BE2C (cell line): ENCODE data around the gene CCNL1.

ENCODE experiments used
- DNase-seq: peaks from one replicate; pipeline ENCODE4 v3.0.0-alpha.2; 2020
- H3K27me3 ChIP-seq: fragments of 250-450 bp; sonication (Bioruptor Pico); 2 replicates; pipeline ENCODE4 v1.5.1; 2020; ENCODE audit warnings: mild to moderate bottlenecking
- H3K36me3 ChIP-seq: fragments of 250-450 bp; sonication (Bioruptor Pico); 2 replicates; pipeline ENCODE4 v1.5.1; 2020; ENCODE audit warnings: mild to moderate bottlenecking
- H3K4me1 ChIP-seq: fragments of 250-450 bp; sonication (Bioruptor Pico); 2 replicates; pipeline ENCODE4 v1.5.1; 2020
- H3K4me3 ChIP-seq: 2 replicates; pipeline ENCODE4 v1.5.1; 2011; ENCODE audit warnings: low read depth, low read length
- H3K9me3 ChIP-seq: fragments of 250-450 bp; sonication (Bioruptor Pico); 2 replicates; pipeline ENCODE4 v1.5.1; 2020
- TF ChIP-seq, protein P1 (sequence below): IDR thresholded peaks from 2 replicates; pipeline ENCODE4 v1.5.1; 2012; ENCODE audit warnings: mild to moderate bottlenecking, low read depth, low read length

Gene CCNL1

DNA sequence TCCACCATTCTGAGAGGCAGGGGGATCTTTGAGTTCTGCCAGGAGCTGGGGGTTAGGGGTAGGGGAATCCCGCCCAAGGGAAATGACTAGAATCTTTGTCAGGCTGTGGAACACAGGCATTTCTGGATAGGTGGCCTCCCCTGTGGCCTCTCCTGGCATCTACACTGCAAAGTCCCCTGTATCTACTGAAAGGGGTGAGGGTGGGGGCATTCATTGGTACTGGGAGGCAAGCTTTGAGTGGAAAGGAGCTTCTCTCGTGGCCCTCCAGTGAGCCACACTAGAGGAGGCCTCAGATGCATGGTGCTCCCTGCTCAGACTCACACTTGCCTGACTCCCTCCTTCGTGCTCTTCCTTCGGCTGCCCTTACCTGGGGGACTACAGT is 59.9 kb downstream of the CCNL1 start:
- Histone ChIP-seq H3K36me3 (no peaks in the 10 kb centered on the region), H3K4me3 (no peak overlapping the region)
- no peak for DNase-seq

DNA sequence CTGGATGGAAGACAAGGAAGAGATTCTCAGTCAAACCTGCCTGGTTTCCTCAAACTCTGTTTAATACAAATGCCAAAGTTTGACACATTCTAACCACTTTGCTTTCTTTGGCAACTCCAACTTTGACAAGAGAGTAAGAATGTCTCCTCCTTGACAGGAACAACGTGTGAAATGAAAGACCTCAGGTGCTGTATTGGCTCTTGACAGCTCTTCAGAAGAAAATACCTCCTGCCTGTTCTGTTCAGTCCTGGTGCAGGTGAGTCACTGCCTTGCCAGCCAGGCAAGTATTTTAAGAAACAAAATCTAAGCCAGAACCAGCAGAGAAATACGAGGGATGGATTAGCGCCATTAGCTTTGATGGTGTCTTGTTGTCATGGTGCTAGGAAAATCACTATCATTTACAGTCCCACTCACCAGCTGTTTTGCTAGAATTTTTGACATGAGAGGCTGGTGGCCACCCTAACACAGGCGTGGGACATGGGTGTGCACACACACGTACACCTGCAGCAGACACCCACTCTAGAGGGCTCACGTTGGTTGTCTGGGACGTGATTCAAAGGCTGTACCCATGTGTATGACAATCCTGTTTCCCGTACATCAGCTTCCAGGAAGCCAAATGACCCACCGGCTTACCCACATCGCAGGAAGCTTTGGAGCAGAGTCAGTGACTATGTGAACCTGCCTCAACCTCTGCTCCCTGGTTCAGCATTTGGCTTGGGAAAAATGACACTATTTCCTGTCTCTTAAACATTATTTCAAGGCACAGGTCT is 60.4 kb downstream of the CCNL1 start:
- no peak overlapping the region for H3K4me3 ChIP-seq
- H3K4me1 ChIP-seq: peaks cover 3% of the 10 kb centered on the region
- H3K36me3 ChIP-seq: no peaks in the 10 kb centered on the region
- DNase-seq: no peak
- no peaks in the 10 kb centered on the region; the same call in 1 of the 2 replicates for H3K27me3 ChIP-seq
- TF ChIP-seq, protein P1, sequence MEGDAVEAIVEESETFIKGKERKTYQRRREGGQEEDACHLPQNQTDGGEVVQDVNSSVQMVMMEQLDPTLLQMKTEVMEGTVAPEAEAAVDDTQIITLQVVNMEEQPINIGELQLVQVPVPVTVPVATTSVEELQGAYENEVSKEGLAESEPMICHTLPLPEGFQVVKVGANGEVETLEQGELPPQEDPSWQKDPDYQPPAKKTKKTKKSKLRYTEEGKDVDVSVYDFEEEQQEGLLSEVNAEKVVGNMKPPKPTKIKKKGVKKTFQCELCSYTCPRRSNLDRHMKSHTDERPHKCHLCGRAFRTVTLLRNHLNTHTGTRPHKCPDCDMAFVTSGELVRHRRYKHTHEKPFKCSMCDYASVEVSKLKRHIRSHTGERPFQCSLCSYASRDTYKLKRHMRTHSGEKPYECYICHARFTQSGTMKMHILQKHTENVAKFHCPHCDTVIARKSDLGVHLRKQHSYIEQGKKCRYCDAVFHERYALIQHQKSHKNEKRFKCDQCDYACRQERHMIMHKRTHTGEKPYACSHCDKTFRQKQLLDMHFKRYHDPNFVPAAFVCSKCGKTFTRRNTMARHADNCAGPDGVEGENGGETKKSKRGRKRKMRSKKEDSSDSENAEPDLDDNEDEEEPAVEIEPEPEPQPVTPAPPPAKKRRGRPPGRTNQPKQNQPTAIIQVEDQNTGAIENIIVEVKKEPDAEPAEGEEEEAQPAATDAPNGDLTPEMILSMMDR: no peak
- H3K9me3 ChIP-seq: no peaks in the 10 kb centered on the region

More for the DNA sequence above, 59.9 kb downstream of the CCNL1 start:
- Histone ChIP-seq H3K27me3 (no peaks in the 10 kb centered on the region; the same call in 1 of the 2 replicates), H3K9me3 (no peaks in the 10 kb centered on the region), H3K4me1 (peaks cover 3% of the 10 kb centered on the region)
- TF ChIP-seq, protein P1: no peak

DNA sequence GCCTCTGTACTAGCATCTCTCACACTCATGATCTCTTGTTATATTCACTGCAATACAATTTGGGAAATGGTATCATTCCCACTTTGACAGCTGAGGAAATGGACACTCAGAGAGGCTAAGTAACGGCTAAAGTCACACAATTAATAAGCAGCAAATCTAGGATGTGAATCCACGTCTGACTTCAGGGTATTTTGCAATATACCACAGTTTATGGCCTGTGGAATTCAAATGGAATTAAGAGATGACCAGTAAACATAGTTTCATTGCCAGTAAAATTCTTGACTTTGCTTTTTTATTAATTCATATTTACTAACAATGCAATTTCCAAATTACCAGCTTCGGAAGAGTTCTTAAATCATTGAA is 61.1 kb downstream of the CCNL1 start:
- no peaks in the 10 kb centered on the region for H3K36me3 ChIP-seq

DNA sequence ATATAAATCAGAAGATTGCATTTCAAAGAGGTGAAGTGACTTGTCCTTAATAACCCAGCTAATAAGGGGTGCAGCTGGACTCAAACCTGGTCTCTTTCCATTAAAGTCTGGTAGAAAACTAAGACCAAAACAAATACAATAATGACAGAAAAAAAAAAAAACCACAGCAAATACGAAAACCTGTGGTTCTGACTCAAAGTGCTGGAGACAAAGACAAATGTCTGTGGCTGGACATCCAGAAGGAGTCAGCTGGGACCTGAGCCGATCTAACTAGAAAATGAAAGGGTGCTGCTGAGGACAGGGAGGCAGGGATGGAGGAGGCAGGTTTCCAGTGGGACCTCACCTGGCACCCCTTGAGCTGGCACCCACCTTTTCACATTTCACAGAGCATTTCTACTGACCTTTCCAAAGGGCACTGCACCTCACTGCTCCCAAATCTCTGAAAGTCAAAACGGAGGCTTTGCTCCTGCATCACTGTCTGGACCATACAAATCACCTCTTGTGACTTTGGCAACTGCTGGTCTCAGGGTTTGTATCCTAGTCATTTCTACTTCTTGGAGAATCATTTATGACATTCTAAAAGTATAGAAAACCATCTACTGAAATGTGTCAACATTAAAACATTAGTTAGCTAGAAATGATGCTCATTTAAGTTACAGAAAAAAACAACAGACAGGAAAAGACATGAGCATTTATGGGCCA is 61.7 kb downstream of the CCNL1 start:
- TF ChIP-seq, protein P1: no peak
- Histone ChIP-seq H3K9me3 (no peaks in the 10 kb centered on the region), H3K36me3 (no peaks in the 10 kb centered on the region), H3K27me3 (no peaks in the 10 kb centered on the region; the same call in 1 of the 2 replicates), H3K4me1 (peaks cover 3% of the 10 kb centered on the region), H3K4me3 (no peak overlapping the region)
- no peak for DNase-seq

More for the DNA sequence above, 61.1 kb downstream of the CCNL1 start:
- no peaks in the 10 kb centered on the region; the same call in 1 of the 2 replicates for H3K27me3 ChIP-seq
- DNase-seq: no peak
- no peaks in the 10 kb centered on the region for H3K9me3 ChIP-seq
- peaks cover 3% of the 10 kb centered on the region for H3K4me1 ChIP-seq
- TF ChIP-seq, protein P1: no peak
- H3K4me3 ChIP-seq: no peak overlapping the region
